SK-N-SH treated with all-trans-retinoic acid at 6 μM for 48 hours (cell line): ENCODE data around the gene HIGD2B.
"Not testable (repeated sequence)": the region's sequence is repeated elsewhere in the genome, so short reads cannot be mapped to it uniquely, and the experiment has no call there.

Experiments
- ATAC-seq: fragments of 200-7000 bp; cut with Tn5 transposase; 3 replicates; pipeline ENCODE4 v1.9.1; 2020; ENCODE audit warnings: mild to moderate bottlenecking, moderate library complexity
- BACH2 ChIP-seq: fragments of 250-450 bp; sonication (Bioruptor Pico); IDR thresholded peaks from 2 replicates; pipeline ENCODE4 v1.9.0; 2021; ENCODE audit warnings: mild to moderate bottlenecking, borderline replicate concordance
- CSDC2 ChIP-seq: fragments of 250-450 bp; sonication (Bioruptor Pico); IDR thresholded peaks from 2 replicates; pipeline ENCODE4 v1.5.0; 2020; ENCODE audit warnings: mild to moderate bottlenecking, moderate library complexity
- GLIS3 ChIP-seq: fragments of 250-450 bp; sonication (Bioruptor Pico); IDR thresholded peaks from 2 replicates; pipeline ENCODE4 v1.5.0; 2020; ENCODE audit warnings: mild to moderate bottlenecking, moderate library complexity
- ISL1 ChIP-seq: fragments of 250-450 bp; sonication (Bioruptor Pico); IDR thresholded peaks from 2 replicates; pipeline ENCODE4 v2.1.2; 2022; ENCODE audit warnings: mild to moderate bottlenecking, moderate library complexity
- OSR1 ChIP-seq: fragments of 250-450 bp; sonication (Bioruptor Pico); IDR thresholded peaks from 2 replicates; pipeline ENCODE4 v1.8.0; 2022; ENCODE audit warnings: moderate library complexity, mild to moderate bottlenecking, inconsistent platforms
- PPARA ChIP-seq: fragments of 250-450 bp; sonication (Bioruptor Pico); IDR thresholded peaks from 2 replicates; pipeline ENCODE4 v1.5.0; 2020; ENCODE audit warnings: mild to moderate bottlenecking, borderline replicate concordance
- RARB ChIP-seq: fragments of 250-450 bp; sonication (Bioruptor Pico); IDR thresholded peaks from 2 replicates; pipeline ENCODE4 v1.8.0; 2021; ENCODE audit warnings: mild to moderate bottlenecking, moderate library complexity
- SNAI2 ChIP-seq: fragments of 250-450 bp; sonication (Bioruptor Pico); IDR thresholded peaks from 2 replicates; pipeline ENCODE4 v1.5.0; 2020; ENCODE audit warnings: mild to moderate bottlenecking, moderate library complexity
- TCF4 ChIP-seq: fragments of 250-450 bp; sonication (Bioruptor Pico); IDR thresholded peaks from 2 replicates; pipeline ENCODE4 v1.8.0; 2021; ENCODE audit warnings: mild to moderate bottlenecking, moderate library complexity, borderline replicate concordance
- TOX ChIP-seq: fragments of 250-450 bp; sonication (Bioruptor Pico); IDR thresholded peaks from 2 replicates; pipeline ENCODE4 v1.8.0; 2021; ENCODE audit warnings: mild to moderate bottlenecking, moderate library complexity, borderline replicate concordance
- ZC3H10 ChIP-seq: fragments of 250-450 bp; sonication (Bioruptor Pico); IDR thresholded peaks from 2 replicates; pipeline ENCODE4 v1.5.1; 2021; ENCODE audit warnings: mild to moderate bottlenecking, moderate library complexity
- ZFP30 ChIP-seq: fragments of 450-650 bp; formaldehyde crosslinking; IDR thresholded peaks from 2 replicates; pipeline ENCODE4 v1.5.0; 2022; ENCODE audit warnings: mild to moderate bottlenecking, moderate library complexity
- ZNF565 ChIP-seq: fragments of 450-650 bp; formaldehyde crosslinking; conservative IDR thresholded peaks from 2 replicates; pipeline ENCODE4 v1.5.0; 2020; ENCODE audit warnings: low read depth, mild to moderate bottlenecking, moderate library complexity
- ZNF70 ChIP-seq: fragments of 450-650 bp; formaldehyde crosslinking; IDR thresholded peaks from 2 replicates; pipeline ENCODE4 v1.5.0; 2020; ENCODE audit warnings: mild to moderate bottlenecking, moderate library complexity
- ZNF8 ChIP-seq: fragments of 450-650 bp; formaldehyde crosslinking; IDR thresholded peaks from 2 replicates; pipeline ENCODE4 v1.5.0; 2020; ENCODE audit warnings: mild to moderate bottlenecking, moderate library complexity
- TF ChIP-seq, protein P1 (sequence below): fragments of 250-450 bp; sonication (Bioruptor Pico); IDR thresholded peaks from 2 replicates; pipeline ENCODE4 v1.8.0; 2021; ENCODE audit warnings: low read depth, mild to moderate bottlenecking, moderate library complexity, borderline replicate concordance
- TF ChIP-seq, protein P2 (sequence below): fragments of 250-450 bp; sonication (Bioruptor Pico); IDR thresholded peaks from 2 replicates; pipeline ENCODE4 v1.5.1; 2021; ENCODE audit warnings: mild to moderate bottlenecking, moderate library complexity
- TF ChIP-seq, protein P3 (sequence below): fragments of 250-450 bp; sonication (Bioruptor Pico); IDR thresholded peaks from 2 replicates; pipeline ENCODE4 v1.5.1; 2020; ENCODE audit warnings: low read depth, mild to moderate bottlenecking, moderate library complexity

HIGD2B gene

GRCh38 chr15:72727154-72727553 lies 41.2 kb upstream of the HIGD2B start:
- ATAC-seq, result no peak
- TF ChIP-seq ZNF565, result no peak
- no peak for TF ChIP-seq ZC3H10 (CRISPR knock-in tag)

DNA sequence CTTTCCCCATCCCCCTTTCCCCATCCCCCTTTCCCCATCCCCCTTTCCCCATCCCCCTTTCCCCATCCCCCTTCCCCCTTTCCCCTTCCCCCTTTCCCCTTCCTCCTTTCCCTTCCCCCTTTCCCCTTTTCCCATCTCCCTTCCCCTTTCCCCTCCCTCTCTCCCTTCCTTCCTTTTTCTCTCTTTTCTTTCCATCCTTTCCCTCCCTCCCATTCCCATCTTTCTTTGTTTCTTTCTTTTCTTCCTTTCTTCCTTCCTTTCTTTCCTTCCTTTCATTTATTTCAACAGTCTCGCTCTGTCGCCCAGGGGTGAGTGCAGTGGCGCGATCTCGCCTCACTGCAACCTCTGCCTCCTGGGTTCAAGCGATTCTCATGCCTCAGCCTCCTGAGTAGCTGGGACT lies 39.9 kb upstream of the HIGD2B start:
- ATAC-seq, result not testable (repeated sequence)

DNA sequence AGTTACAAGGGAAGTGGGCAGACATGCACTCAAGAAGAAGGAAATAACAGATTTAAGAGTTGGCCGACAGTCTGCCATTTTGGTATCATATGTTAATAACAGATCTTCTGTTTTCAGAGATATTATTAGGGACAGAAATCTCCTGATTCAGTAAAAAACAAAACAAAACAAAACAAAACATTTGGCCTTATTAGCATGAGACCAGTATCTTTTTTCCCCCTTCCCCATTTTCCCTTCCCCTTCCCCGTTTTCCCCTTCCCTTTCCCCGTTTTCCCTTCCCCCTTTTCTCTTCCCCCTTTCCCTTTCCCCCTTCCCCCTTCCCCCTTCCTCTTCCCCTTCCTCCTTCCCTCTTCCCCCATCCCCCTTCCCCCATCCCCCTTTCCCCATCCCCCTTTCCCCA lies 39.5 kb upstream of the HIGD2B start:
- ATAC-seq, result no peak
- TF ChIP-seq RARB (CRISPR knock-in tag) (no peak), TCF4 (CRISPR knock-in tag) (no peak)
- TF ChIP-seq, protein P1, sequence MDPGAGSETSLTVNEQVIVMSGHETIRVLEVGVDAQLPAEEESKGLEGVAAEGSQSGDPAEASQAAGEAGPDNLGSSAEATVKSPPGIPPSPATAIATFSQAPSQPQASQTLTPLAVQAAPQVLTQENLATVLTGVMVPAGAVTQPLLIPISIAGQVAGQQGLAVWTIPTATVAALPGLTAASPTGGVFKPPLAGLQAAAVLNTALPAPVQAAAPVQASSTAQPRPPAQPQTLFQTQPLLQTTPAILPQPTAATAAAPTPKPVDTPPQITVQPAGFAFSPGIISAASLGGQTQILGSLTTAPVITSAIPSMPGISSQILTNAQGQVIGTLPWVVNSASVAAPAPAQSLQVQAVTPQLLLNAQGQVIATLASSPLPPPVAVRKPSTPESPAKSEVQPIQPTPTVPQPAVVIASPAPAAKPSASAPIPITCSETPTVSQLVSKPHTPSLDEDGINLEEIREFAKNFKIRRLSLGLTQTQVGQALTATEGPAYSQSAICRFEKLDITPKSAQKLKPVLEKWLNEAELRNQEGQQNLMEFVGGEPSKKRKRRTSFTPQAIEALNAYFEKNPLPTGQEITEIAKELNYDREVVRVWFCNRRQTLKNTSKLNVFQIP (CRISPR knock-in tag), result no peak
- TF ChIP-seq, all 23 proteins: peak for 0

- no peak for TF ChIP-seq BACH2 (CRISPR knock-in tag)
- no peak for TF ChIP-seq ZFP30
- TF ChIP-seq SNAI2 (CRISPR knock-in tag), result no peak
- TF ChIP-seq CSDC2, result no peak
- TF ChIP-seq, protein P1 (CRISPR knock-in tag), result no peak
- TF ChIP-seq TOX (CRISPR knock-in tag), result no peak
- TF ChIP-seq, protein P2, sequence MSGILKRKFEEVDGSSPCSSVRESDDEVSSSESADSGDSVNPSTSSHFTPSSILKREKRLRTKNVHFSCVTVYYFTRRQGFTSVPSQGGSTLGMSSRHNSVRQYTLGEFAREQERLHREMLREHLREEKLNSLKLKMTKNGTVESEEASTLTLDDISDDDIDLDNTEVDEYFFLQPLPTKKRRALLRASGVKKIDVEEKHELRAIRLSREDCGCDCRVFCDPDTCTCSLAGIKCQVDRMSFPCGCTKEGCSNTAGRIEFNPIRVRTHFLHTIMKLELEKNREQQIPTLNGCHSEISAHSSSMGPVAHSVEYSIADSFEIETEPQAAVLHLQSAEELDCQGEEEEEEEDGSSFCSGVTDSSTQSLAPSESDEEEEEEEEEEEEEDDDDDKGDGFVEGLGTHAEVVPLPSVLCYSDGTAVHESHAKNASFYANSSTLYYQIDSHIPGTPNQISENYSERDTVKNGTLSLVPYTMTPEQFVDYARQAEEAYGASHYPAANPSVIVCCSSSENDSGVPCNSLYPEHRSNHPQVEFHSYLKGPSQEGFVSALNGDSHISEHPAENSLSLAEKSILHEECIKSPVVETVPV (CRISPR knock-in tag), result no peak
- TF ChIP-seq ZNF8 (CRISPR knock-in tag), result no peak
- TF ChIP-seq, protein P3, sequence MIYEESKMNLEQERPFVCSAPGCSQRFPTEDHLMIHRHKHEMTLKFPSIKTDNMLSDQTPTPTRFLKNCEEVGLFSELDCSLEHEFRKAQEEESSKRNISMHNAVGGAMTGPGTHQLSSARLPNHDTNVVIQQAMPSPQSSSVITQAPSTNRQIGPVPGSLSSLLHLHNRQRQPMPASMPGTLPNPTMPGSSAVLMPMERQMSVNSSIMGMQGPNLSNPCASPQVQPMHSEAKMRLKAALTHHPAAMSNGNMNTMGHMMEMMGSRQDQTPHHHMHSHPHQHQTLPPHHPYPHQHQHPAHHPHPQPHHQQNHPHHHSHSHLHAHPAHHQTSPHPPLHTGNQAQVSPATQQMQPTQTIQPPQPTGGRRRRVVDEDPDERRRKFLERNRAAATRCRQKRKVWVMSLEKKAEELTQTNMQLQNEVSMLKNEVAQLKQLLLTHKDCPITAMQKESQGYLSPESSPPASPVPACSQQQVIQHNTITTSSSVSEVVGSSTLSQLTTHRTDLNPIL, result no peak
- no peak for TF ChIP-seq PPARA (CRISPR knock-in tag)
- no peak for TF ChIP-seq TCF4 (CRISPR knock-in tag)
- TF ChIP-seq OSR1 (CRISPR knock-in tag), result no peak
- TF ChIP-seq GLIS3 (CRISPR knock-in tag), result no peak
- TF ChIP-seq ZNF70 (CRISPR knock-in tag), result no peak
- no peak for TF ChIP-seq ISL1 (CRISPR knock-in tag)
- TF ChIP-seq, all 23 proteins: peak for 0
- ATAC-seq, result no peak
These were observed 38.0 kb upstream of the HIGD2B start for GRCh38 chr15:72724028-72724427.

DNA sequence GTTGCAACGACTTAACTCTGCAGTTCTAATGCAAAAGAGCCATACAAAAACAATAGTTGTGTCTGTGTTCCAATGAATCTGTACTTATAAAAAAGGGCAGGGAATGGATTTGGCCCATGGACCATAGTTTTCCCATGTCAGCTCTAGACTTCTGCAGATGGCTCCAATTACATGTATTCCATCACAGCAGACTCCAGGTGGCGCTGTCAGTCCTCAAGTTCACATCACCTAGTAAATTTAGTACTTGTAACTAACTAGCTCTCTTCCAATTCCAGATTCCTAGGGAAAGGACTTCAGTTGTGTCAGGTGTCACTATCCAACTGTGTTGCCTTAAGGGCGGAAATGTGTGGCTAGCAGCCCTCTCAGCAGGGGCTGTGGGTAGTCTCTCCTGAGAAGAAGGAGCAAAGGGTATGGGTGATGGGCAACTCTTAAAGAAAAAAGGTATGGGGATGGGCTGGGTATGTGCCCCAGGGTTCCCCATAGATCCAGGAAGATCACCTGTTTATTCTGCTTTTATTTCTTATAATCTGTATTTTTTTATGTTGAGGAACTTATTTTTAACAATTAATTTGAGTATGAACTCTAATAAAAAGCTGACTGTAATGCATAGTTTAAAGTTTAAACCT lies 36.2 kb upstream of the HIGD2B start:
- TF ChIP-seq OSR1 (CRISPR knock-in tag), result no peak
- no peak for TF ChIP-seq ZFP30
- peak; percentile 91 for ATAC-seq

- not testable (repeated sequence) for ATAC-seq
These were observed 22.7 kb upstream of the HIGD2B start for GRCh38 chr15:72708551-72709303.
